ENCODE data around the gene SEC31B. TPM values are rescaled to one million over a fixed set of nuclear protein-coding genes. Genes with fewer than 3 reads are reported as not detected.

SEC31B gene
- total RNA-seq, 4 donors from 2014 or later: 5.0 to 9.4 (median 8.3) TPM

- TF ChIP-seq, protein P1, sequence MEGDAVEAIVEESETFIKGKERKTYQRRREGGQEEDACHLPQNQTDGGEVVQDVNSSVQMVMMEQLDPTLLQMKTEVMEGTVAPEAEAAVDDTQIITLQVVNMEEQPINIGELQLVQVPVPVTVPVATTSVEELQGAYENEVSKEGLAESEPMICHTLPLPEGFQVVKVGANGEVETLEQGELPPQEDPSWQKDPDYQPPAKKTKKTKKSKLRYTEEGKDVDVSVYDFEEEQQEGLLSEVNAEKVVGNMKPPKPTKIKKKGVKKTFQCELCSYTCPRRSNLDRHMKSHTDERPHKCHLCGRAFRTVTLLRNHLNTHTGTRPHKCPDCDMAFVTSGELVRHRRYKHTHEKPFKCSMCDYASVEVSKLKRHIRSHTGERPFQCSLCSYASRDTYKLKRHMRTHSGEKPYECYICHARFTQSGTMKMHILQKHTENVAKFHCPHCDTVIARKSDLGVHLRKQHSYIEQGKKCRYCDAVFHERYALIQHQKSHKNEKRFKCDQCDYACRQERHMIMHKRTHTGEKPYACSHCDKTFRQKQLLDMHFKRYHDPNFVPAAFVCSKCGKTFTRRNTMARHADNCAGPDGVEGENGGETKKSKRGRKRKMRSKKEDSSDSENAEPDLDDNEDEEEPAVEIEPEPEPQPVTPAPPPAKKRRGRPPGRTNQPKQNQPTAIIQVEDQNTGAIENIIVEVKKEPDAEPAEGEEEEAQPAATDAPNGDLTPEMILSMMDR (IDR thresholded peaks at IDR 0.05): no peak
- DNase-seq (ENCODE audit: low spot score) (no peak), ATAC-seq (ENCODE audit: low FRiP score) (no peak)
Observed at GRCh38 chr10:100480002-100480401, 39.7 kb downstream of the SEC31B start.

DNA sequence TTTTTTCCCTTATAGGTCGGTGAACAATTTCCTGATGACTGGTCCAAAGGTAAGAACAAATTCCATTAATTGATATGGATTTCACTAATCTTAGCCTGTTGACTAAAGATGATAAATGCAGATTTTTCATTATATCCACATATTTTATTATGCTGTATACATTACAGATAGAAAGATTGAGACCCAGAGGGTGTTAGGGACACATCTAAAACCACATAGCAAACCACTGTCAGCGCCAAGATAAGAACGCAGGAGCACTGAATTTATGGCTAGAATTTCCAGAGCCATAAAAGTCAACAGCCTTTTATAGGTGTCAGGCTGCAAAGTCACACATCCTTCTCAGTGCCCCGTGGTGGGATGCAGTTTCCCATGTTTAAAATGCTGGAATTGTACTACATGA lies 40.6 kb downstream of the SEC31B start:
- ATAC-seq (ENCODE audit: low FRiP score) (no peak), DNase-seq (ENCODE audit: low spot score) (no peak)
- TF ChIP-seq, protein P1 (IDR thresholded peaks at IDR 0.05): no peak

- ATAC-seq (ENCODE audit: low FRiP score): no peak
- TF ChIP-seq, protein P1 (IDR thresholded peaks at IDR 0.05): no peak
- no peak for DNase-seq (ENCODE audit: low spot score)
Observed at GRCh38 chr10:100477970-100478369, 41.7 kb downstream of the SEC31B start.

GRCh38 chr10:100470367-100470766 lies 49.3 kb downstream of the SEC31B start:
- DNase-seq (ENCODE audit: low spot score) (no peak), ATAC-seq (ENCODE audit: low FRiP score) (no peak)
- TF ChIP-seq, protein P1 (IDR thresholded peaks at IDR 0.05): no peak

DNA sequence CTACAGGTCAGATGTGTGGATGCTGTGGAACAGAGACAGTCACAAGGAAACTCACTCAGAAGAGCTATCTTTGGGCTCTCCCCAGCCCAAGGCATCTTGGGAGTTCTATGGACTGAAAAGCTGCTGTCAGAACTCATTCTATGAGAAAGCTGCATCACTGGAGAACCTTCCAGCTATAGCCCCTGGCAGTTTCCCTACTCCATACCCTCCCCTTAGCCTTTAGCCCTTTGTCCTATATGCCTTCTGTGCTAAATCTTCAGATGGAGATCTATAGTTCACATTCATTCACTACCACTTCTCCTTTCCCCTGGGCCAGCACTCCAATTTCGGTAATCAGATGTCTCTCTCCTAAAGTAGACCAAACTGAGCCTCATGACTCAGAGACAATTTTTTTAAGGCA lies 49.9 kb downstream of the SEC31B start:
- TF ChIP-seq, protein P1 (IDR thresholded peaks at IDR 0.05): no peak
- ATAC-seq (ENCODE audit: low FRiP score): no peak

GRCh38 chr10:100468978-100469377 lies 50.7 kb downstream of the SEC31B start:
- DNase-seq (ENCODE audit: low spot score) (no peak), ATAC-seq (ENCODE audit: low FRiP score) (no peak)
- TF ChIP-seq, protein P1 (IDR thresholded peaks at IDR 0.05): no peak

More for the DNA sequence above, 49.9 kb downstream of the SEC31B start:
- no peak for DNase-seq (ENCODE audit: low spot score)

GRCh38 chr10:100468322-100468721 lies 51.3 kb downstream of the SEC31B start:
- TF ChIP-seq, protein P1 (IDR thresholded peaks at IDR 0.05): no peak
- ATAC-seq (ENCODE audit: low FRiP score) (no peak), DNase-seq (ENCODE audit: low spot score) (no peak)
